ENCODE measurements around the gene KCNK4. TPM values are rescaled to one million over a fixed set of nuclear protein-coding genes. Genes with fewer than 3 reads are reported as not detected.
A peak's percentile ranks its signal among the peaks of the same experiment; 100 is the strongest.

Gene KCNK4
- total and polyA plus RNA-seq, 2 donors from 2014 or later = not detected

DNA sequence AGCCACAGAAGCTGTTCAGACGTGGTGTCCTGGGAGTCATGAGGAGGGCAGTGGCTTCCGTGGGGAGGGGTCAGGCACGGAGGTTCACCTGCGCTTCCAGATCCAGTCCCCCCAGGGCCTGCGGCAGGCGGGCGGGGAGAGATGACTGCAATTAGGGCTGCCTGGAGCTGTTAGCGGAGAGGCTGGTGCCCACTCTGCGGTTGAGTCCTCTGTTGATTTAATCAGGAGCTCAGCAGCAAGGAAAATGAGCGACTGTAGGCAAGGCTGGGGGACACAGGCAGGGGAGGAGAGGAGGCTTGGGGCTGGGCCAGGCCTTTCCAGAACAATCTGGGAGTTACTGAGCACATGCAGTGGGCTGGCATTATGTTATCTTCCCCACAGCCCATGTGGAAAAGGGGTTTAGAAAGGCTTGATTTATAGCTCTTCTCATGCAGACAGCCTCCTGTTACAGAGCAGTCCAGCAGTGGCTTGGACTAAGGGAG, 26.7 kb upstream of the KCNK4 start:
- Histone ChIP-seq H3K27me3 (ENCODE audit: control insufficient read depth, insufficient read depth, low read length) (no peaks in the 10 kb centered on the region), H3K9ac (ENCODE audit: low read length in 3 of 3) (no peak overlapping the region), H3K4me1 (ENCODE audit: control insufficient read depth in 2 of 3, insufficient read depth in 2 of 3, low read depth in 1 of 3, low read length in 3 of 3) (peaks cover 0 to 14% (median 9%) of the 10 kb centered on the region in 3 donors), H3K4me3 (ENCODE audit: low read length in 3 of 3) (no peak overlapping the region), H3K36me3 (ENCODE audit: control insufficient read depth in 2 of 3, insufficient read depth in 3 of 3, low read length in 3 of 3) (peaks cover 0 to 8% (median 0%) of the 10 kb centered on the region in 3 donors), H3K9me3 (ENCODE audit: control insufficient read depth in 2 of 3, insufficient read depth in 1 of 3, low read length in 3 of 3) (no peaks in the 10 kb centered on the region), H3K27ac (ENCODE audit: low read depth in 2 of 2, low read length in 2 of 2) (no peak overlapping the region)
- peak in 1 of 5 donors; percentile 69 for DNase-seq
- TF ChIP-seq, protein P1, sequence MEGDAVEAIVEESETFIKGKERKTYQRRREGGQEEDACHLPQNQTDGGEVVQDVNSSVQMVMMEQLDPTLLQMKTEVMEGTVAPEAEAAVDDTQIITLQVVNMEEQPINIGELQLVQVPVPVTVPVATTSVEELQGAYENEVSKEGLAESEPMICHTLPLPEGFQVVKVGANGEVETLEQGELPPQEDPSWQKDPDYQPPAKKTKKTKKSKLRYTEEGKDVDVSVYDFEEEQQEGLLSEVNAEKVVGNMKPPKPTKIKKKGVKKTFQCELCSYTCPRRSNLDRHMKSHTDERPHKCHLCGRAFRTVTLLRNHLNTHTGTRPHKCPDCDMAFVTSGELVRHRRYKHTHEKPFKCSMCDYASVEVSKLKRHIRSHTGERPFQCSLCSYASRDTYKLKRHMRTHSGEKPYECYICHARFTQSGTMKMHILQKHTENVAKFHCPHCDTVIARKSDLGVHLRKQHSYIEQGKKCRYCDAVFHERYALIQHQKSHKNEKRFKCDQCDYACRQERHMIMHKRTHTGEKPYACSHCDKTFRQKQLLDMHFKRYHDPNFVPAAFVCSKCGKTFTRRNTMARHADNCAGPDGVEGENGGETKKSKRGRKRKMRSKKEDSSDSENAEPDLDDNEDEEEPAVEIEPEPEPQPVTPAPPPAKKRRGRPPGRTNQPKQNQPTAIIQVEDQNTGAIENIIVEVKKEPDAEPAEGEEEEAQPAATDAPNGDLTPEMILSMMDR (IDR thresholded peaks at IDR 0.05; ENCODE audit: borderline replicate concordance, extremely low read depth, insufficient read depth) = no peak
- FAIRE-seq = no peak
- intact Hi-C loops (cut with DNase I) = no loop called here

DNA sequence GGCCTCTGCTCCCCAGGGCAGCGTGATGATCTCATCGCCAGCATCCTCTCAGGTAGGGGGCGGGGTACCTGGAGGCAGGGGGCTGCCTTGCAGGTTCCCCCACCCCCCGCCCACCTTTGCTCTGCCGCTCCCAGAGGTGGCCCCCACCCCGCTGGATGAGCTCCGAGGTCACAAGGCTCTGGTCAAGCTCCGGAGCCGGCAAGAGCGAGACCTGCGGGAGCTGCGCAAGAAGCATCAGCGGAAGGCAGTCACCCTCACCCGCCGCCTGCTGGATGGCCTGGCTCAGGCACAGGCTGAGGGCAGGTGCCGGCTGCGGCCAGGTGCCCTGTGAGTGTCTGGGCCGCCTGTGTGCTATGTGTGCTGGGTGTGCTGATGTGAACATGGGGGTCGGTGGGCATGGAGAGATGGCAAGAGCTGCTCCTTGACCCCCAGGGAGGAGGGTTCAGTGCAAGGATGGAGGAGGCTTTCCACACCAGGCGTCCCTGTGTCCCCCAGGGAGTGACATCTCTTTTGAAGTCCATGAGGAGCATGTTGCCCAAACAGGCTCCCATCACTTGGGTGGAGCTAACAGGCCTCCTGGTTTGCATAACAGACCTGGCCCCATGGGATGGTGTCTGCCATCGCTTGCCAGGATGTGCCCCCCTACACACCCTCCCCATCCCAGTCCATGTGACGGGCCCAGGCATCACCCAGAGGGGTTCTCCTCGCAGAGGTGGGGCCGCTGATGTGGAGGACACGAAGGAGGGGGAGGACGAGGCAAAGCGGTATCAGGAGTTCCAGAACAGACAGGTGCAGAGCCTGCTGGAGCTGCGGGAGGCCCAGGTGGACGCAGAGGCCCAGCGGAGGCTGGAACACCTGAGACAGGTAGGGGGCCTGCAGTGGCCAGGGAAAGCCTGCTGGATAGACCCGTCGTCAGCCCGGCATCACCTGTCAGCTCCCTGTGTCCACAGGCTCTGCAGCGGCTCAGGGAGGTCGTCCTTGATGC, 25.6 kb upstream of the KCNK4 start:
- no peaks in the 10 kb centered on the region for H3K27me3 ChIP-seq (ENCODE audit: control insufficient read depth, insufficient read depth, low read length)
- H3K4me1 ChIP-seq (ENCODE audit: control insufficient read depth in 2 of 3, insufficient read depth in 2 of 3, low read depth in 1 of 3, low read length in 3 of 3) = peaks cover 0 to 14% (median 9%) of the 10 kb centered on the region in 3 donors
- DNase-seq (peak in 1 of 5 donors; percentile 66), FAIRE-seq (no peak)
- H3K36me3 ChIP-seq (ENCODE audit: control insufficient read depth in 2 of 3, insufficient read depth in 3 of 3, low read length in 3 of 3) = peaks cover 0 to 4% (median 0%) of the 10 kb centered on the region in 3 donors
- H3K4me3 ChIP-seq (ENCODE audit: low read length in 3 of 3) = no peak overlapping the region
- H3K9me3 ChIP-seq (ENCODE audit: control insufficient read depth in 2 of 3, insufficient read depth in 1 of 3, low read length in 3 of 3) = no peaks in the 10 kb centered on the region
- TF ChIP-seq, protein P1 (IDR thresholded peaks at IDR 0.05; ENCODE audit: borderline replicate concordance, extremely low read depth, insufficient read depth) = no peak
- no peak overlapping the region for H3K9ac ChIP-seq (ENCODE audit: low read length in 3 of 3)
- intact Hi-C loops (cut with DNase I) = no loop called here
- H3K27ac ChIP-seq (ENCODE audit: low read depth in 2 of 2, low read length in 2 of 2) = no peak overlapping the region

GRCh38 chr11:64266339-64266738, 24.8 kb upstream of the KCNK4 start:
- H3K4me1 ChIP-seq (ENCODE audit: control insufficient read depth in 2 of 3, insufficient read depth in 2 of 3, low read depth in 1 of 3, low read length in 3 of 3) = peaks cover 0 to 14% (median 9%) of the 10 kb centered on the region in 3 donors
- FAIRE-seq (no peak), DNase-seq (no peak)
- H3K4me3 ChIP-seq (ENCODE audit: low read length in 3 of 3) = no peak overlapping the region
- H3K9ac ChIP-seq (ENCODE audit: low read length in 3 of 3) = no peak overlapping the region
- H3K36me3 ChIP-seq (ENCODE audit: control insufficient read depth in 2 of 3, insufficient read depth in 3 of 3, low read length in 3 of 3) = peaks cover 0 to 4% (median 0%) of the 10 kb centered on the region in 3 donors
- TF ChIP-seq, protein P1 (IDR thresholded peaks at IDR 0.05; ENCODE audit: borderline replicate concordance, extremely low read depth, insufficient read depth) = no peak
- no peaks in the 10 kb centered on the region for H3K27me3 ChIP-seq (ENCODE audit: control insufficient read depth, insufficient read depth, low read length)
- intact Hi-C loops (cut with DNase I) = no loop called here
- no peak overlapping the region for H3K27ac ChIP-seq (ENCODE audit: low read depth in 2 of 2, low read length in 2 of 2)
- H3K9me3 ChIP-seq (ENCODE audit: control insufficient read depth in 2 of 3, insufficient read depth in 1 of 3, low read length in 3 of 3) = no peaks in the 10 kb centered on the region

All from kidney (tissue), 14 donors.